SW480 (cell line): Measurements from ENCODE around the gene PPY.
"Not testable (repeated sequence)": the region's sequence is repeated elsewhere in the genome, so short reads cannot be mapped to it uniquely, and the experiment has no call there.

ENCODE experiments used
- DNase-seq: peaks from one replicate; pipeline ENCODE4 v3.0.0-alpha.2; 2016; ENCODE audit warnings: low spot score

Gene PPY

GRCh38 chr17:43905985-43906852 is 36.1 kb downstream of the PPY start:
- peak; percentile 39 for DNase-seq

DNA sequence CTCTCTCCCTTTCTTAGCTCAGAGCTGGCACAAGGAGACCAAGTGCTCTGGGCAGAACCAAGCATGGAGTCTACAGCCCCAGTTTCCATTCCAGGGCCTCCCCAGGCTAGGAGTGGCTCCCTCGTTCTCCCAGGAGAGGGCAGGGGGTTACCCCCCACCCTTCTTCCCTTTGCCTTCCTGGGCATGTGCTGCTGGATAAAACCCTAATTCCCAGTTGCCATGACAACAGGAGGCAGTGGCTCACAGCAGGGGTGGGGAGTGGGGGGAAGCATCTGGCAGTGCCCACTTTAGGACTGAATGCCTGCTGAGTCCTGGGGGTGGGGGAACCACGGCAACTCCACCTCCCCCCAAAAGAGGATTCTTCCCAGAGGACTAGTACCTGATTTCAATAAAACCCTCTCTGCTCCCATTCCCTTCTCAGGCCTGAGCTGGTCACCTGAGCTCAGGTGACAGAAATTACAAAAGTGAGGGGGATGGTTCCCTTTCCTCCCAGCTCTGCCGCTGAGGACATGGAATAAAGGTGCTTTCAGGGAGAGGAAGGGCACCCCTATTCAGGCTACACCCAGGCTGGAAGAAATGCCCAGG is 36.8 kb downstream of the PPY start:
- DNase-seq: no peak

DNA sequence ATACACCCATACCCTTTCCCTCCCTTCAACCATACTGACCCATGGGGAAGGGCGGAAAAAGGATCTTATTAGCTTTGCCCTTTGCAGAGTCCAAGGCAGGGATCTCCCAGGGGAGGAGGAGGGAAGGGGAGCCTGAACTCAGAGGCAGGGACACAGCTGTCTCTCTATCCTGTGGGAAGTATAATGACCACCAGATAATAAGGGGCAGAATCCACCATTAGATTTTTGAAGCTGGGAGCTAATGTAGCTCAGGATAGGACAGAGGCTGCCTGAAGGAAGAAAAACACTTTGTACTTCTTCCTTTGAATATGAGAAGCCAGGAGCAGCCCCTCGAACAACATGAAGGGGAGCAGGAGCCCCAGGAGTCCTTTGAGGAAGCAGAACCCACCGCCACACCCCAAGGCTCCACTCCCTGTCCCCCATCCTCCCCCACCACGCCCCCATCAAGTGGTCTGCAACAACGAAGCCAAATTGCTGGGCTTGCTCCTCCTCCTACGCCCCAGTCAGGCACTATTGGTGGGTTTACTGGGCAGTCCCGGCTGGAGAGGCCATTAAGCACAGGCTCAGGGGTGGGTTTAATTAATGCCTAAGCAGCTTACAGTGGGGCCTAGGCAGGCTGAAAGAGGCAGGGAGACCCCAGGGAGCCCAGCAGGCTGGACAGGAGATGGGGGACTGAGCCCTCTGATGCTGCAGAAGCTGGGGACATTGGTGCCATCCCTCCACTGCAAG is 40.3 kb downstream of the PPY start:
- DNase-seq: no peak

DNA sequence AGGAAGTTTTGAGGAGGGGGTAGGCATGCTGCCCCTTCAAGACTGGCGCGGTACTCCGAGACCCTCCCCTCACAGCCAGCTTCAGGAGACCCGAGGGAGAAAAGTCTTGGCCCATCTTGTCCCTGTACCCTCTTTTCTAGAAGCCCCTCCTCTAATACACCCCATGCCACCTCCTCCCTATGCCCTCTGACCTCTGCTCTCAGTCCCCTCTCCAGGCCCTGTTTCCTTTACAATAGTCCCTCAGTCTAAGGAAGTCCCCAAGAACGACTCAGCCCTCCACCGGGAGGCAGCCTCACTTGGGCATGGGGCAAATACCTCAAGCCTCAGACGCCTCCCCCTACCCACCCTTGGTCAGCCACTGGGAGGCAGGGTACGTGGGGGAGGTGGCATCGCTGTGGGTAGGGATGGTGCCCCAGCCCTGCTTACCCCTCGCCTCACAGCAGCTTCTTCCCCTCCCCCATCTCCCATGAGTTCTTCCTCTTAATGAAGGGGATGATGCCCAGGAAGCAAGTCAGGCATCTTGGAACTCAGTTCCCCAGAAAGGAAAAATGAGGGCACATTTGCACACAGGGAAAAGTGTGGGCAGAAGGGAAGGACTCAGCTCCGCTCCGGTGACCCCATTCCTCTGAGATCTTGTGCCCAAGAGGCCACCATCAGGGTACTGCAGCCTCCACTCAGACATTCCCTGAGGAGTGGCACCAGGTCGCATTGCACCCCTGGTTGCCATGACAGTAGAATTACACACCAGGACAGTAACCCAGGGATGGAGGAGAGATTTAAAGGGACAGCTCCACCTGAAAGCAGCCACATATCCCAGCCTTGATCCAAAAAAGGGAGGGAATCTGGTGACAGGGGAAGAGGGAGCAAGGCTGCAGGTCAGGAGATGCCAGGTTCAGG is 41.2 kb downstream of the PPY start:
- peak; percentile 35 for DNase-seq

DNA sequence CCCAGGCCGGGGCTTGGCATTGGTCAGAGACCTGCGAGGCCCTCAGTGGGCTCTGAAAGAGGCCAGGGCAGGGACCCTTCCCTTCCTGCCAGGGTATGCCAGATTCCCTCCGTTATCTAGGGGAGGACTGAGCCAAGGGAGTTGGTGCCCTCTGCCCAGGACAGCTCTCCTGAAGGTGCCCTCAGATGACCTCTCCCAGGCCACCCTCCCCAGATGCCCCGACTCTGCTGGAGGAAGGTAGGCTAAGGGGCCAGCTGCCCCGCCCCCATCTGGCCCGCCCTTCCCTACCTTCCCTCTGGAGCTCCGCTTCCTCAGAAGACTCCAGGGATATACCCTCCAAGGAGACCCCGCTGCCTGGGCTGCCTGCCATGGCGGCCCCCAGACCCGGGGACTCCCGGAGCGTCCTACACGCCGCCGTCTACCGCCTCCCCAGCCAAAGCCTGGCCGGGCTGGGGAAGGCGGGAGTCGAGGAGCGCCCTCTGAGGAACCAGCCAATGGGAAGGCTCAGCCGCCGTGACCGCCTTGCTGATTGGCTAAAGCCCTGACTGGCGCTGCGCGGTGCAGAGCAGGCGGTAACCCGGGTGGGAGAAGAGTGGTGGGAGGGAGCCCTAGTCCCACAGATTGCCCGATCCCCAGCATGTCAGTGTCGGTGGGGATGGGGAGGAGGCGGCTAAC is 42.0 kb downstream of the PPY start:
- DNase-seq: peak; percentile 74

- DNase-seq: no peak
Observed at GRCh38 chr17:43898446-43898845, 43.8 kb downstream of the PPY start.

- DNase-seq: no peak
Observed at GRCh38 chr17:43897831-43898230, 44.4 kb downstream of the PPY start.

- DNase-seq: not testable (repeated sequence)
Observed at GRCh38 chr17:43894494-43894893, 47.8 kb downstream of the PPY start.

DNA sequence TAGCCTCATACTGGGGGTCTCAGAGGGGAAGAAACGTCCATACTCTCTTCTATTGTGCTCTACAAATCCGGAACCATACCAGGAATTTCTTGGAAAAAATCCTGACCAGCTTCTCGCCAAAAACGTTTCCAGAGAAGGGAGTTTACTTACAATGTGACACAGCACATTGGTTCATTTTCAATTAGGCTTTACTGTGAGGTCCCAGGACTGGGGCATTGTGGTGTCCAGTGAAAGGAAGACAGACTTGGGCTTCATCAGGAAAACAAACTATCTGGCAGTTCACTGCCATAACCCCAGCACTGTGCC is 49.7 kb downstream of the PPY start:
- no peak for DNase-seq

DNA sequence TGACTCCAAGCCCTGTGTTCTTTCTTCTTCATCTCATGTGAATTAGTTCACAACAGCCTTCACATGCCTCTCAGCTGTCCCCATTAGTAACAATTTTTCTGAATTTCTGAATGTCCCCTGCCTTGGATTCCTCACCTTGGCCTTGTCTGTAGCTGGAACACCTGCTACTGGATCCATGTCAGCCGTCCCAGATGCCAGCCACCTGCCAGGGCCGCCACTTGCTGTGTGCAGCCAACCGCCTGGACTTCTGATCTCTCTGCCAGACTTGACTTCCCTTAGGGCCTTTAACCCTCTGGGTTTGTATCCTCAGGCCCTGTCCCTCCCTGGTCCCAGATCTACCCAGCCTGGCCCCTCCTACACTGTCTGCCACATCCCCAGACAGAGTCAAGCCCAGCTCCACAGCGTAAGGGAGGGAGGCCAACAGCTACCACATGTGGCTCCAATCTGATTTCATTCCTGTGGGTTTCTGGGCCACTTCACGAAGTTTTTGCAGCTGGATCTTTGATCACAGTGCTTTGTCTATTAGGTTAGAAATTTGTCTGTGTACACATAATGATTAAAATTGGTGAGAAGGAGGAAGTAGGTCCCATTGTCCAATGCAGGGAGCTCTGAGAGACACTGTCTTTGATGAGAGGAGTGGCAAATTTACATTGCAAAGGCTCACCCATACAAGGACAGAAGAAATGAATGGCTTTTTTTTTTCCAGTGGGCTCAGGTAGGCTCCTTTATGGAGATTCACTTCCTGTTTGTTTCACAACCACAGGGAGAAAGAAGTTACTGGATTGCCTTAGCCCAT is 50.2 kb downstream of the PPY start:
- DNase-seq: no peak
